CD14-positive monocyte (primary cell): ENCODE results near the gene PRRC2C. TPM values are rescaled to one million over a fixed set of nuclear protein-coding genes. Genes with fewer than 3 reads are reported as not detected.

Source experiments
- DNase-seq, 3 donors: peaks; one replicate each; pipeline ENCODE4 v3.0.0-alpha.2; 2011 to 2022
- H2AFZ ChIP-seq: 2 replicates; pipeline ENCODE4 v1.6.0; 2012; ENCODE audit warnings: mild to moderate bottlenecking, low read depth, low read length, inconsistent platforms; ENCODE audit not compliant: insufficient read depth, poor library complexity, severe bottlenecking
- H3K27ac ChIP-seq, 2 donors: 1 replicate in 1 of 2; 2 replicates in 1 of 2; pipeline ENCODE4 v1.5.1; 2012 to 2013; ENCODE audit warnings: low read length in 2 of 2, control low read depth in 1 of 2, inconsistent platforms in 1 of 2, low read depth in 1 of 2, mild to moderate bottlenecking in 1 of 2
- H3K27me3 ChIP-seq, 2 donors: one replicate each; pipeline versions ENCODE4 v1.6.0 to v1.6.1; 2011 to 2013; ENCODE audit warnings: low read length in 2 of 2; ENCODE audit not compliant: control insufficient read depth in 2 of 2, insufficient read depth in 2 of 2
- H3K36me3 ChIP-seq, 2 donors: replicated peaks in 1 of 2; 1 replicate in 1 of 2; 2 replicates in 1 of 2; pipeline versions ENCODE4 v1.5.1 to v1.6.1; 2012 to 2013; ENCODE audit warnings: low read length in 2 of 2, control low read depth in 1 of 2, inconsistent platforms in 1 of 2, mild to moderate bottlenecking in 1 of 2; ENCODE audit not compliant: insufficient read depth in 2 of 2, control insufficient read depth in 1 of 2
- H3K4me1 ChIP-seq, 2 donors: 1 replicate in 1 of 2; 2 replicates in 1 of 2; pipeline versions ENCODE4 v1.5.1 to v1.6.1; 2012 to 2013; ENCODE audit warnings: low read length in 2 of 2, control low read depth in 1 of 2, inconsistent platforms in 1 of 2, mild to moderate bottlenecking in 1 of 2, moderate library complexity in 1 of 2; ENCODE audit not compliant: insufficient read depth in 2 of 2, control insufficient read depth in 1 of 2
- H3K4me2 ChIP-seq: replicated peaks from 2 replicates; pipeline ENCODE3; 2012; ENCODE audit warnings: low read length, moderate library complexity, mild to moderate bottlenecking; ENCODE audit not compliant: poor library complexity, severe bottlenecking; ENCODE audit errors: extremely low read depth
- H3K4me3 ChIP-seq, 3 experiments: fragments of 200-600 bp in 1 of 3; sonication (generic) in 1 of 3; replicated peaks in 1 of 3; 1 replicate in 2 of 3; 2 replicates in 1 of 3; pipeline ENCODE4 v1.5.1; 2011 to 2013; ENCODE audit warnings: low read length in 3 of 3, mild to moderate bottlenecking in 3 of 3, control low read depth in 2 of 3, low read depth in 2 of 3, inconsistent platforms in 1 of 3, moderate library complexity in 1 of 3
- H3K79me2 ChIP-seq: 2 replicates; pipeline ENCODE4 v1.6.0; 2012; ENCODE audit warnings: mild to moderate bottlenecking, control low read depth, inconsistent platforms, low read length, moderate library complexity; ENCODE audit not compliant: insufficient read depth
- H3K9ac ChIP-seq: 2 replicates; pipeline ENCODE4 v1.6.0; 2017; ENCODE audit warnings: low read length, mild to moderate bottlenecking; ENCODE audit not compliant: insufficient read depth, poor library complexity, severe bottlenecking
- H3K9me3 ChIP-seq, 2 donors: replicated peaks in 1 of 2; 1 replicate in 1 of 2; 2 replicates in 1 of 2; pipeline versions ENCODE4 v1.5.1 to v1.6.1; 2012 to 2013; ENCODE audit warnings: low read length in 2 of 2, control low read depth in 1 of 2; ENCODE audit not compliant: control insufficient read depth in 1 of 2, insufficient read depth in 1 of 2
- H4K20me1 ChIP-seq: 2 replicates; pipeline ENCODE4 v1.6.0; 2012; ENCODE audit warnings: mild to moderate bottlenecking, low read length, control low read depth, moderate library complexity; ENCODE audit not compliant: insufficient read depth
- H3K27ac Mint-ChIP-seq, 7 donors: one replicate each; pipeline ENCODE4 v1.8.0; 2020; ENCODE audit warnings: mild to moderate bottlenecking in 7 of 7, mixed read lengths in 7 of 7, moderate library complexity in 6 of 7, inconsistent platforms in 2 of 7
- H3K27me3 Mint-ChIP-seq, 3 donors: one replicate each; pipeline ENCODE4 v1.8.0; 2021 to 2022; ENCODE audit warnings: low read depth in 3 of 3, mild to moderate bottlenecking in 3 of 3, mixed read lengths in 3 of 3, moderate library complexity in 3 of 3, inconsistent platforms in 1 of 3
- H3K36me3 Mint-ChIP-seq, 2 donors: one replicate each; pipeline ENCODE4 v1.8.0; 2020; ENCODE audit warnings: mixed read lengths in 2 of 2, inconsistent platforms in 1 of 2, mild to moderate bottlenecking in 1 of 2
- H3K4me1 Mint-ChIP-seq: one replicate; pipeline ENCODE4 v1.8.0; 2020; ENCODE audit warnings: mild to moderate bottlenecking, mixed read lengths
- H3K4me3 Mint-ChIP-seq, 2 donors: one replicate each; pipeline ENCODE4 v1.8.0; 2020; ENCODE audit warnings: mild to moderate bottlenecking in 2 of 2, mixed read lengths in 2 of 2, moderate library complexity in 1 of 2
- H3K9me3 Mint-ChIP-seq, 7 donors: one replicate each; pipeline ENCODE4 v1.8.0; 2020 to 2022; ENCODE audit warnings: mixed read lengths in 7 of 7, mild to moderate bottlenecking in 6 of 7, moderate library complexity in 6 of 7, inconsistent platforms in 2 of 7
- CTCF ChIP-seq: fragments of 200-600 bp; IDR thresholded peaks from one replicate; pipeline ENCODE4 v1.8.0; 2022; ENCODE audit warnings: antibody characterized with exemption, mild to moderate bottlenecking
- WGBS: methylation state at CpG from one replicate; pipeline ENCODE4 v1.1.5; 2013; ENCODE audit warnings: missing lambda C conversion rate; ENCODE audit not compliant: insufficient coverage; 5-methylcytosine and 5-hydroxymethylcytosine counted together
- intact Hi-C, 2 donors: fragments of 100-400 bp; cut with micrococcal nuclease; formaldehyde crosslinking; loops; one replicate each; pipeline versions ENCODE4 v1.15.0 to v1.15.1; 2023
- polyA plus RNA-seq, 3 donors: library from polyadenylated mRNA; depleted of rRNA in 1 of 3; unstranded in 2 of 3; stranded (reverse) in 1 of 3; fragments of 300-500 nt in 2 of 3; fragments of >200 nt in 1 of 3; fragmentation: Illumina TruSeq in 2 of 3; gene quantifications; 1 replicate in 2 of 3; 2 replicates in 1 of 3; pipeline ENCODE4 v1.2.3, GENCODE V29; 2012 to 2021

The PRRC2C gene
- polyA plus RNA-seq, 3 donors: 13.8 to 69.1 (median 15.6) TPM

- no peak overlapping the region for H2AFZ ChIP-seq
- peaks cover 100% of the 10 kb centered on the region for H3K79me2 ChIP-seq
- peaks cover under 1 to 12% of the 10 kb centered on the region in 2 donors for H3K36me3 ChIP-seq
- peaks cover 5 to 14% of the 10 kb centered on the region in 2 donors for H3K36me3 Mint-ChIP-seq
- H3K27me3 ChIP-seq: no peaks in the 10 kb centered on the region
- H3K4me3 Mint-ChIP-seq: no peak overlapping the region
- H3K27ac Mint-ChIP-seq: peak overlapping the region in 4 of 7 donors; percentile 5 to 85 (median 66)
- no peaks in the 10 kb centered on the region for H3K4me1 ChIP-seq
- TF ChIP-seq CTCF: no peak
- no peaks in the 10 kb centered on the region for H3K9me3 Mint-ChIP-seq
- no peak overlapping the region for H3K9ac ChIP-seq
- H3K4me3 ChIP-seq: no peak overlapping the region
- H3K4me2 ChIP-seq: no peak overlapping the region
- peak overlapping the region in 1 of 2 donors; percentile 58 for H3K27ac ChIP-seq
- peaks cover 100% of the 10 kb centered on the region for H4K20me1 ChIP-seq
- no peaks in the 10 kb centered on the region for H3K9me3 ChIP-seq
- peak in 1 of 3 donors; percentile 10 for DNase-seq
- WGBS: 100% methylated on average over 1 of the region's 4 CpGs
- intact Hi-C loops: no loop called here
- H3K4me1 Mint-ChIP-seq: peaks cover 35% of the 10 kb centered on the region
- H3K27me3 Mint-ChIP-seq: peaks cover 0 to 2% (median 0%) of the 10 kb centered on the region in 3 donors
These were observed 22.1 kb downstream of the PRRC2C start for GRCh38 chr1:171507435-171507834.

- Histone ChIP-seq H3K4me2 (no peak overlapping the region), H3K4me3 (no peak overlapping the region), H3K9ac (no peak overlapping the region), H3K27me3 (no peaks in the 10 kb centered on the region), H3K4me1 (no peaks in the 10 kb centered on the region), H3K36me3 (peaks cover 5 to 21% of the 10 kb centered on the region in 2 donors), H3K79me2 (peaks cover 100% of the 10 kb centered on the region), H4K20me1 (peaks cover 100% of the 10 kb centered on the region), H3K27ac (no peak overlapping the region), H2AFZ (no peak overlapping the region), H3K9me3 (no peaks in the 10 kb centered on the region)
- peaks cover 0 to 2% (median 0%) of the 10 kb centered on the region in 3 donors for H3K27me3 Mint-ChIP-seq
- no peak for TF ChIP-seq CTCF
- DNase-seq: no peak
- intact Hi-C loops: no loop called here
- peaks cover 31% of the 10 kb centered on the region for H3K4me1 Mint-ChIP-seq
- no peak overlapping the region for H3K4me3 Mint-ChIP-seq
- H3K27ac Mint-ChIP-seq: peak overlapping the region in 3 of 7 donors; percentile 0 to 84 (median 16)
- no peaks in the 10 kb centered on the region for H3K9me3 Mint-ChIP-seq
- peaks cover 13 to 17% of the 10 kb centered on the region in 2 donors for H3K36me3 Mint-ChIP-seq
These were observed 23.9 kb downstream of the PRRC2C start for GRCh38 chr1:171509191-171509590.
